ENCODE measurements around the gene SPRED3.

DNA sequence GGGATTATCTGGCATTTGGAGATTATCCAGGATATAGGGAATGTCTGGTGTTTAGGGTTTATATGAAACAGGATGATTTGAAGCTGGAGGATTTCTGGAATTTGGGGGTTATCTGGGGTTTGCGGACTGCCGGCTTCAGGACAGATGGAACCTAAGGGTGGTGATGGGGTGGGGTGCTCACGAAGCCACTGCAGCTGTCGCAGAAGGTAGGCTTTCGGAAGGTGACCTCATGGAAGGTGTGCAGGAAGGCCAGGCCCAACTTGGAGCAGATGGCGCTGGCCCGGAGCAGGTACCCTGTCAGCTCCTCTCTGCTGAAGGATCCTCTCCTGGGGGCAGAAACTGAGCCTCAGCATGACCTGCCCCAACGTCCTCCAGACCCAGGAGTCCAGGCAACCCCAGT is 24.0 kb downstream of the SPRED3 start:
- TF ChIP-seq, protein P1, sequence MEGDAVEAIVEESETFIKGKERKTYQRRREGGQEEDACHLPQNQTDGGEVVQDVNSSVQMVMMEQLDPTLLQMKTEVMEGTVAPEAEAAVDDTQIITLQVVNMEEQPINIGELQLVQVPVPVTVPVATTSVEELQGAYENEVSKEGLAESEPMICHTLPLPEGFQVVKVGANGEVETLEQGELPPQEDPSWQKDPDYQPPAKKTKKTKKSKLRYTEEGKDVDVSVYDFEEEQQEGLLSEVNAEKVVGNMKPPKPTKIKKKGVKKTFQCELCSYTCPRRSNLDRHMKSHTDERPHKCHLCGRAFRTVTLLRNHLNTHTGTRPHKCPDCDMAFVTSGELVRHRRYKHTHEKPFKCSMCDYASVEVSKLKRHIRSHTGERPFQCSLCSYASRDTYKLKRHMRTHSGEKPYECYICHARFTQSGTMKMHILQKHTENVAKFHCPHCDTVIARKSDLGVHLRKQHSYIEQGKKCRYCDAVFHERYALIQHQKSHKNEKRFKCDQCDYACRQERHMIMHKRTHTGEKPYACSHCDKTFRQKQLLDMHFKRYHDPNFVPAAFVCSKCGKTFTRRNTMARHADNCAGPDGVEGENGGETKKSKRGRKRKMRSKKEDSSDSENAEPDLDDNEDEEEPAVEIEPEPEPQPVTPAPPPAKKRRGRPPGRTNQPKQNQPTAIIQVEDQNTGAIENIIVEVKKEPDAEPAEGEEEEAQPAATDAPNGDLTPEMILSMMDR (IDR thresholded peaks at IDR 0.05; ENCODE audit: control extremely low read depth in 1 of 3, insufficient read depth in 1 of 3, low read depth in 1 of 3, low read length in 3 of 3): no peak
- no peak for TF ChIP-seq JUN (IDR thresholded peaks at IDR 0.05; ENCODE audit: low read depth, low read length)
- no peak for TF ChIP-seq SIRT6 (IDR thresholded peaks at IDR 0.05; ENCODE audit: low read length)
- TF ChIP-seq CHD2 (IDR thresholded peaks at IDR 0.05; ENCODE audit: low read length): no peak
- no peak for TF ChIP-seq POLR2A (IDR thresholded peaks at IDR 0.05; ENCODE audit: control extremely low read depth in 1 of 2, low read depth in 2 of 2, low read length in 2 of 2)
- TF ChIP-seq SIN3A (conservative IDR thresholded peaks at IDR 0.05 in 1 of 2, IDR thresholded peaks at IDR 0.05 in 1 of 2; ENCODE audit: low read depth in 1 of 2, low read length in 2 of 2): no peak
